Measurements from ENCODE around the gene TPCN1. TPM values are rescaled to one million over a fixed set of nuclear protein-coding genes. Genes with fewer than 3 reads are reported as not detected.

TPCN1 gene
- total RNA-seq, 1 experiment from 2014 or later, result 13.5 TPM

DNA sequence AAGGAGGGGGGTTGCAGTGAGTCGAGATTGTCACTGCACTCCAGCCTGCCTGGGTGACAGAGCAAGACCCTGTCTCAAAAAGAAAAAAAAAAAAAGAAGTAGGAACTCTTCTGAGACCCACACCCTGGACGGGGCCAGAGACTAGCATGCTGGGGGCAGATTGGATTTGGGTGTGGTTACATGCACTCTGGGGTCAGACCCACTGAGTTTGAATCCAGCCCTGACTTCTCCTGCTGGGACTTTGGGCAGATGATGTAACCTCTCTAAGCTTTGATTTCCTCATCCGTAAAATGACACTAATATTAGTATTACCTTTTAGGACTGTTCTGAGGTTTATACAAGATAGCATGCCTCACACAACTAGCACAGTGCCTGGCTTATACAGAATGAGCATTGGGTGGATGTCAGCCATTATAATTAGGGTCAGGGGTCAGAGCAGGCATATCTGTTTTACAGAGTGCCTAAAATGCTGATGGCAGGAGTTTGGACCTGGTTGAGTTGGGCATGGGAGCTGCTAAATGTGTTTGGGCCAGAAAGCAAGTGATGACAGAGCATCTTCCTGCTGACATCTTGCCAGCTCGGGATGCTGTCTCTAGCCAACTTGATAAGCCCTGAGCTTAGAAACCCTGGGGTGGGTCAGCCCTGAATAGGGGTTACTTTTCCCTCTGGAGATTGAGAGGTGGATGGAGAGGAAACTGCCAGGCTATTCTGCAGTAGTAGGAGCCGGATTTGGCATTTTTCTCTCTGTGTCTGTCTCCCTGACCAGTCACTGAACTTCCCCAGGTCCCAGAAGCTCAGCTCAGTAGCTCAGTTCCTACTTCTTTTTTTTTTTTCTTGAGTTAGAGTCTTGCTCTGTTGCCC, 15.5 kb downstream of the TPCN1 start:
- Histone ChIP-seq H4K8ac (replicated peaks; ENCODE audit: insufficient read length, low read depth, low read length) (no peak overlapping the region), H2AK5ac (ENCODE audit: insufficient read length, low read length) (no peak overlapping the region), H2BK5ac (ENCODE audit: insufficient read length, low read length) (no peak overlapping the region), H2BK20ac (ENCODE audit: low read depth, low read length, poor library complexity, severe bottlenecking) (no peak overlapping the region), H3K56ac (ENCODE audit: insufficient read length, low read depth, low read length) (no peak overlapping the region), H3K4me1 (ENCODE audit: insufficient read depth, low read length) (peaks cover 6% of the 10 kb centered on the region; the same call in 1 of the 2 replicates), H3K14ac (ENCODE audit: insufficient read depth, low read length) (no peak overlapping the region), H3K79me1 (ENCODE audit: insufficient read depth, low read depth, low read length, poor library complexity, severe bottlenecking) (no peaks in the 10 kb centered on the region), H3K27me3 (ENCODE audit: insufficient read depth, low read length) (no peaks in the 10 kb centered on the region), H3K4me2 (ENCODE audit: insufficient read depth, insufficient read length, low read length) (no peak overlapping the region), H3K23me2 (ENCODE audit: insufficient read length, low read depth, low read length, poor library complexity, severe bottlenecking) (no peaks in the 10 kb centered on the region), H2BK120ac (ENCODE audit: low read depth, low read length, poor library complexity, severe bottlenecking) (no peak overlapping the region), H3K4ac (ENCODE audit: low read depth, low read length) (no peak overlapping the region), H2AFZ (ENCODE audit: low read length) (no peak overlapping the region), H3K27ac (ENCODE audit: insufficient read length, low read depth, low read length) (no peak overlapping the region), H3K23ac (ENCODE audit: insufficient read length, low read depth, low read length) (no peak overlapping the region), H2BK12ac (ENCODE audit: insufficient read length, low read depth, low read length) (no peak overlapping the region), H3K79me2 (ENCODE audit: insufficient read depth, low read length) (no peaks in the 10 kb centered on the region), H4K91ac (ENCODE audit: insufficient read length, low read depth, low read length) (no peak overlapping the region), H4K5ac (ENCODE audit: insufficient read length, low read depth, low read length) (no peak overlapping the region), H4K20me1 (ENCODE audit: control insufficient read depth, insufficient read depth, insufficient read length) (no peaks in the 10 kb centered on the region), H3K9ac (ENCODE audit: extremely low read depth, insufficient read length, low read length) (no peak overlapping the region), H3T11ph (ENCODE audit: low read length) (no peak overlapping the region), H2BK15ac (ENCODE audit: low read depth, low read length) (no peak overlapping the region), H3K9me3 (ENCODE audit: control insufficient read depth, low read depth, low read length) (no peaks in the 10 kb centered on the region), H3K18ac (ENCODE audit: insufficient read length, low read depth, low read length) (no peak overlapping the region)
- Mint-ChIP-seq H3K27ac (peak overlapping the region in 1 of 3 experiments; percentile 79; a peak in 1 of 7 replicates), H3K27me3 (ENCODE audit: low read depth) (no peaks in the 10 kb centered on the region), H3K4me1 (peaks cover 30 to 36% of the 10 kb centered on the region in 2 experiments), H3K36me3 (ENCODE audit: insufficient read depth in 1 of 3, low read depth in 3 of 3) (peaks cover 6 to 14% (median 9%) of the 10 kb centered on the region in 3 experiments; a peak in 6 of 7 replicates), H3K4me3 (no peak overlapping the region), H3K9me3 (no peaks in the 10 kb centered on the region; a peak in 1 of 5 replicates)
- WGBS (ENCODE audit: extremely low coverage, insufficient read length, low lambda C conversion rate), result no CpG with 5 or more reads among the region's 5 CpGs
- TF ChIP-seq, protein P1, sequence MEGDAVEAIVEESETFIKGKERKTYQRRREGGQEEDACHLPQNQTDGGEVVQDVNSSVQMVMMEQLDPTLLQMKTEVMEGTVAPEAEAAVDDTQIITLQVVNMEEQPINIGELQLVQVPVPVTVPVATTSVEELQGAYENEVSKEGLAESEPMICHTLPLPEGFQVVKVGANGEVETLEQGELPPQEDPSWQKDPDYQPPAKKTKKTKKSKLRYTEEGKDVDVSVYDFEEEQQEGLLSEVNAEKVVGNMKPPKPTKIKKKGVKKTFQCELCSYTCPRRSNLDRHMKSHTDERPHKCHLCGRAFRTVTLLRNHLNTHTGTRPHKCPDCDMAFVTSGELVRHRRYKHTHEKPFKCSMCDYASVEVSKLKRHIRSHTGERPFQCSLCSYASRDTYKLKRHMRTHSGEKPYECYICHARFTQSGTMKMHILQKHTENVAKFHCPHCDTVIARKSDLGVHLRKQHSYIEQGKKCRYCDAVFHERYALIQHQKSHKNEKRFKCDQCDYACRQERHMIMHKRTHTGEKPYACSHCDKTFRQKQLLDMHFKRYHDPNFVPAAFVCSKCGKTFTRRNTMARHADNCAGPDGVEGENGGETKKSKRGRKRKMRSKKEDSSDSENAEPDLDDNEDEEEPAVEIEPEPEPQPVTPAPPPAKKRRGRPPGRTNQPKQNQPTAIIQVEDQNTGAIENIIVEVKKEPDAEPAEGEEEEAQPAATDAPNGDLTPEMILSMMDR (conservative IDR thresholded peaks at IDR 0.05), result no peak
- DNase-seq, result no peak

Data from H9 (cell line).